ENCODE results near the gene CDC14B. TPM values are rescaled to one million over a fixed set of nuclear protein-coding genes. Genes with fewer than 3 reads are reported as not detected.

The CDC14B gene
- total RNA-seq, 1 donor from 2014 or later, result 18.6 TPM

GRCh38 chr9:96458226-96458625 lies 161.4 kb downstream of the CDC14B start:
- Mint-ChIP-seq H3K4me3 (ENCODE audit: unreplicated experiment) (no peak overlapping the region), H3K36me3 (ENCODE audit: unreplicated experiment) (peaks cover 17% of the 10 kb centered on the region), H3K4me1 (ENCODE audit: unreplicated experiment) (peaks cover 23% of the 10 kb centered on the region), H3K27ac (ENCODE audit: unreplicated experiment) (no peak overlapping the region), H3K27me3 (ENCODE audit: unreplicated experiment) (no peaks in the 10 kb centered on the region), H3K9me3 (ENCODE audit: unreplicated experiment) (no peaks in the 10 kb centered on the region)
- peak; percentile 57 for DNase-seq (ENCODE audit: extremely low spot score, unreplicated experiment)
- no peak for TF ChIP-seq CTCF (IDR thresholded peaks at IDR 0.05)

- H3K4me1 Mint-ChIP-seq (ENCODE audit: unreplicated experiment), result peaks cover 27% of the 10 kb centered on the region
- peak overlapping the region; percentile 41 for H3K27ac Mint-ChIP-seq (ENCODE audit: unreplicated experiment)
- H3K9me3 Mint-ChIP-seq (ENCODE audit: unreplicated experiment), result no peaks in the 10 kb centered on the region
- no peak for DNase-seq (ENCODE audit: extremely low spot score, unreplicated experiment)
- H3K36me3 Mint-ChIP-seq (ENCODE audit: unreplicated experiment), result peaks cover 17% of the 10 kb centered on the region
- no peak for TF ChIP-seq CTCF (IDR thresholded peaks at IDR 0.05)
- no peak overlapping the region for H3K4me3 Mint-ChIP-seq (ENCODE audit: unreplicated experiment)
- H3K27me3 Mint-ChIP-seq (ENCODE audit: unreplicated experiment), result no peaks in the 10 kb centered on the region
Measured at GRCh38 chr9:96457266-96457665, 162.4 kb downstream of the CDC14B start.

GRCh38 chr9:96453625-96454024 lies 166.0 kb downstream of the CDC14B start:
- Mint-ChIP-seq H3K27ac (ENCODE audit: unreplicated experiment) (no peak overlapping the region), H3K4me3 (ENCODE audit: unreplicated experiment) (no peak overlapping the region)
- TF ChIP-seq CTCF (IDR thresholded peaks at IDR 0.05), result peak; percentile 62

GRCh38 chr9:96450613-96451528 lies 168.8 kb downstream of the CDC14B start:
- DNase-seq (ENCODE audit: extremely low spot score, unreplicated experiment), result peak; percentile 84
- Mint-ChIP-seq H3K4me3 (ENCODE audit: unreplicated experiment) (peak overlapping the region; percentile 86), H3K4me1 (ENCODE audit: unreplicated experiment) (peaks cover 28% of the 10 kb centered on the region), H3K36me3 (ENCODE audit: unreplicated experiment) (no peaks in the 10 kb centered on the region), H3K9me3 (ENCODE audit: unreplicated experiment) (no peaks in the 10 kb centered on the region), H3K27ac (ENCODE audit: unreplicated experiment) (peak overlapping the region; percentile 85), H3K27me3 (ENCODE audit: unreplicated experiment) (no peaks in the 10 kb centered on the region)
- TF ChIP-seq CTCF (IDR thresholded peaks at IDR 0.05), result no peak

More at GRCh38 chr9:96453625-96454024, 166.0 kb downstream of the CDC14B start:
- H3K36me3 Mint-ChIP-seq (ENCODE audit: unreplicated experiment), result peaks cover 4% of the 10 kb centered on the region
- no peaks in the 10 kb centered on the region for H3K27me3 Mint-ChIP-seq (ENCODE audit: unreplicated experiment)
- H3K9me3 Mint-ChIP-seq (ENCODE audit: unreplicated experiment), result no peaks in the 10 kb centered on the region
- peaks cover 36% of the 10 kb centered on the region for H3K4me1 Mint-ChIP-seq (ENCODE audit: unreplicated experiment)
- DNase-seq (ENCODE audit: extremely low spot score, unreplicated experiment), result no peak

Other genes with a start within 250 kb of the CDC14B start
- 18.3 and 20.2 TPM in 2 replicates for gene SLC35D2, start 236.1 kb downstream of the CDC14B start, total RNA-seq
- 2.1 and 2.3 TPM in 2 replicates for gene ZNF367, start 201.5 kb downstream of the CDC14B start, total RNA-seq
- gene HABP4, start 169.7 kb downstream of the CDC14B start, total RNA-seq, result 15.8 and 16.5 TPM in 2 replicates
- gene PRXL2C, start 35.5 kb upstream of the CDC14B start, total RNA-seq, result 19.8 and 23.9 TPM in 2 replicates
- 10.9 and 11.5 TPM in 2 replicates for gene ZNF510, start 158.2 kb upstream of the CDC14B start, total RNA-seq
- 5.0 TPM in 2 replicates for gene ZNF782, start 234.7 kb upstream of the CDC14B start, total RNA-seq

Data from osteocyte (in vitro differentiated cells).